SIG-M5 treated with dmso at 0.1 percent for 504 hours (cell line): ENCODE data around the gene DDX18.
"Not testable (repeated sequence)": the region's sequence is repeated elsewhere in the genome, so short reads cannot be mapped to it uniquely, and the experiment has no call there.

Experiments
- DNase-seq: peaks from one replicate; lab custom pipeline; 2025; ENCODE audit not compliant: unreplicated experiment; lab: John Stamatoyannopoulos, UW

Gene DDX18

DNA sequence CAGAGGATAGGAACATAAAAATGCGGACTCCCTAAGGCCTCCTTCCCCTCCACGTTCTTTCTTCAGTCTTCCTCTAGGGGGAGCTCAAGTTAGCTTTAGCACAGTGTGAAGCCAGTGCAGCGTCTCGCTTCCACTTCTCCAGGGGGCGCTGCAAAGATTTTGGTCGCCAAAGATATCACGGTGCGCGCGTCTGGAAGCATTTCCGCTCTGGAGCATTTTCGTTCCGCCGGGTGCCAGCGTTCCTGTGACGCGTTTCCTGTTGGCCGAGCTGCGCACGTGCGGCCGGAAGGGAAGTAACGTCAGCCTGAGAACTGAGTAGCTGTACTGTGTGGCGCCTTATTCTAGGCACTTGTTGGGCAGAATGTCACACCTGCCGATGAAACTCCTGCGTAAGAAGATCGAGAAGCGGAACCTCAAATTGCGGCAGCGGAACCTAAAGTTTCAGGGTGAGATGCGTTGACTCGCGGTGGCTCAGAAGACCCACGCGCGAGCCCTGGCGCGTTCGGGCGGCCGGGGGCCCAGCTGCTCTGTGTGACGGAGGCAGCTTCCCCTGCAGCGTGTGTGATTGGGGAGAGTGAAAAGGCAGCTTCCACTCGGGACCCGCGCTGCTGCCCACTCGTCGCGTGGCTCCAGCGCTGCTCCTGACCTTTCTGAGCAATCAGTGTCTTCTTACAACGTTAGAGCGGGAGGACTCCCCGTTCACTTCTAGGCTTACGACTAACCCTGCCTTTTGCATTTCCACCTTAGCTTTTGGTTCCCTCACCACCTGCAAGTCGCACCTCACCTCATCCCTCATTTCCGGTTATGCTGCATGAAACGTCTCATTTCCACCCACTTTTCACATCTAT is at the start of gene DDX18:
Gene DDX18 (plus strand): TSS at position 275 of the 848 bp plus-strand sequence. CDS start 87 bp downstream, at position 362.
- peak; percentile 98 for DNase-seq

DNA sequence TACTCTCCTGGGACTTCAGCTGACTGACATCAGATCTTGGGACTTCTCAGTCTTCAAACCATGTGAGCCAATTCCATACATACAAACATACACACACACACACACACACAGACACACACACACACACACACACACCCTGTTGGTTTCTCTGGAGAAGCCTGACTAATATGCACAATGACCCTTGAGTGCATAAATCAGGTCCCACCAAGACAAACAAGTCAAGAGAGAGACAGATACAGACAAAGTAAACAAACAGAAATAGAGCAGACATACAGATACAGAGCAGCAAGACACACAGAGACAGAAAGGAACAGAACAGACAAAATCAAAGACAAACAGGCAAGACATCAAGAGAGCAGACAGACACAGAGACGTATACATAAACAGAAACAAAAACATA is 43.8 kb upstream of the DDX18 start:
- no peak for DNase-seq

DNA sequence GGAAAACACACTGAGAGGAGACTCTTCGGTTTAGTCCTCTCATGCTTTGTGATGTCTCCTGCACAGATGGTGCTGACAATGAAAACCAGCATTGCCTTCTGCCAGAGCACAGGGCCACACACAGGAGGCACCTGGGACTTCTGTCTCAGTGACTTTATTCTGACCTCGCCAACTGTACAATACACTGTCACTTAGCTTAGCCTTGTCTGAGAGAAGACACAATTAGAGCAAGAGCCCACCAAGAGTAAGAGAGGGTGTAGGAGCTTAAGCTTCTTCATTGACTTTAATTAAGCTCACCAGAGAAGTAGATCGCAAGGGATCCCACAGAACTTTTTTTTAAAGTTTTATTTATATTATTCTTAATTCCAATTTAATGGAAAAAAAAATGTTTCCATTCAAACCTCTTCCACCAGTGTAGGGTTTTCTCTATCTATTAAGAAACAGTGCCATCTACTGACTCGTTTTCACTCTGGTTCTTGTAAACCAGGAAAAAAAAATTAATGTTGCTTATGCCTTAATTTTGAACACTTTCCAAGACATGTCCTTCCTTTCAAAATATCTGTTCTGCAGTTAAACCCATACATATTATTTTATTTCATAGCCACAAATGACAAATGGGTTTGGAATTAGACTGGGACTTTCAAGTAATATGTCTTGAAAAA is 42.4 kb upstream of the DDX18 start:
- peak; percentile 25 for DNase-seq

DNA sequence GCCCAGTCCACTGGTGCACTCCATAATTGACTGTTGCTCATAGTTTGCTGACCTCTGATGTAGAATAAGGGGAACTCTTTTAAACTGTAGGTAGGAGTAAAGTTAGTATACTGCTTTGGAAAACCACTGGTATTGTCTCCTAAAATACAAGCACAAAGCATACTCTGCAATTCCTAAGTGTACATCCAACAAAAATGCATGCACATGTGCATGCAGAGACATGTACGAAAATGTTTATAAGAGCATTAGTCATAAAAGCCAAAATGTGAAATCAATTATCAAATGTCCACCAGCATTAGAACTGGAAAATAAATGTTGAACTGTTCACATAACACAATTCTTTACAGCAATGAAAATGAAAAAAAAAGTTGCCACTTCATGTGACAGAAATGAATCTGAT is 39.8 kb upstream of the DDX18 start:
- no peak for DNase-seq

DNA sequence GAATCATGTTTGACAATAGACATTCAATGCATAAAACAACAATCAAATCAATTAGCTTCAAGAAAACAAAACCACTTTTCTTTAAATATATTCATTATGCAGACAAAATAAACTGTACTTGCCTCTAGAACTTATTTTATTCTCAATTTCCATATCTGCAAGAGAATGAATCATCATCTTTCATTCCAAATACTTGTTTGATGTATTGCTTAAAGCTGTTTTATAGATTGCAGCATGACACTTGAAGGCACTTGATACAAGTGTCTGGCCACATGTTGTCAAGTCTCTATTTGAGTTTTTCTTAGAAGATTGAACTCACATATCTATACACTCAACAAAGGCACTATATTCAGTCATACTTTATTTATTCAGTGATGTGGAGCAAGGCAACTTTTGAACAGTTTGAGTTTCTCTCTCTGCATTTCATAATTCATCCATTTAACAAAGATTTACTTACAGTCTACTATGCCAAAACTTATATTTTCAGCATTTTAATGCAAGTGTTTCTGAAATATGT is 38.7 kb upstream of the DDX18 start:
- DNase-seq, result no peak

DNA sequence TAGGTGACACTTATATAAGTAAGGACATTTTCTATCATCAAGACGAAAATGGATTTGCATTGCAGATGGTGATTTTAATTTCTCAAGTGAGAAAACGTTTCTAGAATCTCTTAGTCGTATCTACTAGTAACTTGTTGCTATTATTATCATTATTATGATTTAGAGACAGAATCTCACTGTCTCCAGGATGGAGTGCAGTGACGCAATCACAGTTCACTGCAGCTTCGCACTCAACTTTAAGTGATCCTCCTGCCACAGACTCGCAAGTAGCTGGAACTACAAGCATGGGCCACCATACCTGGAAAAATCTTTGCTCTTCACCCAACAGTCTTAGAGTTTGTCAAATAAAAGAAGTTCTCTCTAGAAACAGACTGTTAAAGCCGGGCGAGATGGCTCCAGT is 37.6 kb upstream of the DDX18 start:
- DNase-seq, result no peak

DNA sequence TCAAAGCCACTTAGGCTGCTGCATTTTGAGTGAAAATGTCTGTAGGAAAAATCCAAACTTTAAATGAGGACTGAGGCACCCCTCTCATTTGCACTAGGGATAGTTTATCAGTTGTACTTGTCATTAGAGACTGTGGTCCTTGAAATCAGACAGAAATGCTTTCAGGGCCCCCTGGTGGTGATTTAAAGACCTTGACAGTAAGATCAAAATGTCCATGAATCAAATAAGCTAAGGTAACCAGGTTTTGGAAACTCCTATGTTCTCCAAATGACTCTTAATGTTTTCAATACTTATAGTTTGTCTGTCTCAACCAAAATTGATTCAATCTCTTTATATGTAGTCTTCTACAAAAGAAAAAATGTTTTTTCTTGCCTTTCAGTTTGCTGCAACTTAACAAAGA is 28.8 kb upstream of the DDX18 start:
- peak; percentile 48 for DNase-seq

DNA sequence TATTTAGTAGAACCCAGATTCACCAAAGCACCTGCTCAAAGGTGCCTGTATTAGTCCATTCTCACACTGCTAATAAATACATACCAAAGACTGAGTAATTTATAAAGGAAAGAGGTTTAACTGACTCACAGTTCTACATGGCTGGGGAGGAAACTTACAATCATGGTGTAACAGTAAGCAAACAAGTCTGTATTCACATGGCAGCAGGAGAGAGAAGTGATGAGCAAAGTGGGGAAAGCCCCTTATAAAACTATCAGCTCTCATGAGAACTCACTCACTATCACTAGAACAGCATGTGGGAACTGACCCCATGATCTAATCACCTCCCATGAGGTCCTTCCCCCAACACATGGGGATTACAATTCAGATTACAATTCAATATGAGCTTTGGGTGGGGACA is 28.0 kb upstream of the DDX18 start:
- no peak for DNase-seq

DNA sequence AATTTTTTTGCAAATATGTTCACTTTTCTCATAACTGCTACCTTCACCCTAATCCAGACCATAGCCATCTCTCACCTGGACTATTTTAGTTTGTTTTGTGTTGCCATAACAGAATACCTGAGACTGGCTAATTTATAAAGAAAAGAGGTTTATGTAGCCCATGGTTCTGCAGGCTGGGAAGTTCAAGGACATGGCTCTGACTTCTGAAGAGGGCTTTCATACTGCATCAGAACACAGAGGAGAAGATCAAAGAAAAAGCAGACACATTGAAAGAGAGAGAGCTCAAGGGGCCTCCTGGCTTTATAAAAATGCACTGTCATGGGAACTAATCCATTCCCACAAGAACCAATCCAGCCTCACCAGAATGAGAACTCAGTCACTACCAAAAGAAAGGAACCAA is 25.0 kb upstream of the DDX18 start:
- no peak for DNase-seq

DNA sequence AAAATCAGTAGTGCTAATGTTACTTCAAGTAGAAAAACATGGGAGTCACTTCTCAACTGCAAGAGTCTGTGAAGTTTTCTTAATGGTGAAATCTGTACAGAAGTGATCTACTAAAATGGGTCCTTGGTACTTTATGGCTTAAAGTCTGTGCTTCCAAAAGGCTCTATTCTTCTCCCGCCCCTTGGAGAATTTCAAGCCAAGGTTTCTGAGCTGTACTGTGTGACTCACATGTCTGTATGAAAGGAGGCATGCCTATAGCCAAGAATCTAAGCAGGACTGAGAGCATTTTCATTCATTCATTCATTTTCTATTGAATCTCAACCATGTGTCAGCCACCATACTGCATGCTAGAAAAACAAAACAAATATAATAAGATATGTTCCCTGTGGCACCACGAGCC is 19.8 kb upstream of the DDX18 start:
- no peak for DNase-seq

DNA sequence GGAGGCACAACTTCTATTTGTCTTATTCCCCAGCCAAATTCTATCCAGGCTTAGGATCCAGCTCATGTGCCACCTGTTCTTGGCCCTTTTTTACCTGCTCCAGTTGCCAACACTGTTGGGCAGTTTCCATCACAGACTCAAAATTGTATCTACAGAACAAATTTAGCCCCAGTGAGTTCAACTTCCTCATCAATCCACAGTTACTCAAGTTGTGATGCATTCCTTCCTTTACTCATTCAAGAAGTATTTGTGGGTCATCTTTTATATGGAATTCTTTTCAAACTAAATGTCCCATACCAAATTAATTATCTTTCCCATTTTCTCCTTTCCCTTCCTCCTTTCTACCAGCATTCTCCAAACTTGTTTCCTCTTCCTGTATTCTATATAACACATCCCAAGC is 12.7 kb upstream of the DDX18 start:
- no peak for DNase-seq

DNA sequence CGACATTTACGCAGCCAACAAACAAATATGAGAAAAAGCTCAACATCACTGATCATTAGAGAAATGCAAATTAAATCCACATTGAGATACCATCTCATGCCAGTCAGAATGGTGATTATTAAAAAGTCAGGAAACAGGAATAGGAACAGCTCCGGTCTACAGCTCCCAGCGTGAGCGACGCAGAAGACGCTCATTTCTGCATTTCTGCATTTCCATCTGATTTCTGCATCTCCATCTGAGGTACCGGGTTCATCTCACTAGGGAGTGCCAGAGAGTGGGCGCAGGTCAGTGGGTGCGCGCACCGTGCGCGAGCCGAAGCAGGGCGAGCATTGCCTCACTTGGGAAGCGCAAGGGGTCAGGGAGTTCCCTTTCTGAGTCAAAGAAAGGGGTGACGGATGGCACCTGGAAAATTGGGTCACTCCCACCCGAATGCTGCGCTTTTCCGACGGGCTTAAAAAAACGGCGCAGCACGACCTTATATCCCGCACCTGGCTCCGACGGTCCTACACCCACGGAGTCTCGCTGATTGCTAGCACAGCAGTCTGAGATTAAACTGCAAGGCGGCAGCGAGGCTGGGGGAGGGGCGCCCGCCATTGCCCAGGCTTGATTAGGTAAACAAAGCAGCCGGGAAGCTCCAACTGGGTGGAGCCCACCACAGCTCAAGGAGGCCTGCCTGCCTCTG is 10.7 kb upstream of the DDX18 start:
- peak; percentile 15 for DNase-seq

DNA sequence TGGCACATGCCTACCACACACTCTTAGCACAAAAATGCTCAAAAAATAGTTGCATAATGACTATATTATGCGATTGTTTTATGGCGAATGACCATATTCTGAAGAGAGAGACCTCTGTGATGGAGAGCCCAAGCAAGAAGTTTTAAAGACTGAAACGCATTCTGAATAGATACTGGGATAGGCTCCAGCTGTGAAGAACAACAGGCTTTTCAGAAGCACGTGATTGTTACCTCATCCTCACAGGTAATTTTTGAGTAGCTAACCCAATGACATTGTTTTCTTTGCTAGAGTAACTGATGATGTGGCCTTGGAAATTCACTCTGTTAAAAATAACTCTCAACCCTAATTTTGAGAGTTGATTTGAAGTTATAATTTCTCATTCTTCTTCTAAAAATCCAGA is 2.0 kb upstream of the DDX18 start:
- no peak for DNase-seq

DNA sequence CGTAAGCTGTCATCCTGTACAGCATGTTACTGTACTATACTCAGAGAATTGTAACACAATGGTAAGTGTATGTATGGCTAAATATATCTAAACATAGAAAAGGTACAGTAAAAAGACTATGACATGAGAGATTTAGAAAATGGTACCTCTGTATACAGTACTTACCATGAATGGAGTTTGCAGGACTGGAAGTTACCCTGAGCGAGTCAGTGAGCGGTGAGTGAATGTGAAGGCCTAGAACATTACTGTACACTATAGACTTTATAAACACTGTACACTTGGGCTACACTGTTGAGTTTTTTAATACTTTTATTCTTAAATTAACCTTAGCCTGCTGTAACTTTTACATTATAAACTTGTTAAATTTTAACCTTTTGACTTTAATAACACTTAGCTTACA is 1.5 kb downstream of the DDX18 start:
- DNase-seq, result no peak

DNA sequence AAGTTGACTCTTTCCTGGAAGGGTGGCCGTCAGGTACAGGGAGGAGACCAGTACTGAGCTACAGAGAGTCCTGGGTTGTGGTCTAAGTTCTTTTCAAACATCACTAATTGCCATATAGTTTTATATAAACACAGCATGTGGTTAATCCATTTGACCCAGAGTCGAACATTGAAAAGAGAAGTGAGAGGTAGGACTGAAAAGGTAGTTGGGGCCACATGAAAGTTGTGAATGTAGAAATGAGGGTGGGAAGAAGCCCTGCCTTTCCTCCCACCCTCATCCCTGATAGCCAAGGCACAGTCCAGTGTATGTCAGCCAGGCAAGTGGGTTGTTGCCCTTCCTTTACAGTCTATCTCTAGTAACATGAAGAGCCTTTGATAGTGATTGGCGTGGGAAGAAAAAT is 4.4 kb downstream of the DDX18 start:
- DNase-seq, result no peak

DNA sequence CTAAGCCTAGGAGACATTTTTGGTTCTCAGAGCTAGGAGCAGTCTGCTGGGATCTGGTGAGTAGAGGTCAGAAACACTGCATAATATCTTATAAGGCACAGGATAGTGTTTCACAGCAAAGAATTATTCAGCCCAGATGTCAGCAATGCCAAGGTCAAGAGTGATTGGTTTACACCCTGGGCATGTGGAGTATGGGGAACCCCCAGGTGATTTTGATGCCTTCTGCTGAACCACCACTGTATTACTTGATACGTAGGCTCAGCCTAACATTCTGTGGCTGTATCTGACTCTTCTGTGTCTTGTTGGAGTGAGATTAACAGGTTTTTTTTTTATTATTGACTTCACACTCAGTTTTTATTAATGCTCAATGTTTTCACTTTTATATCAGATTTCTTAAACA is 6.0 kb downstream of the DDX18 start:
- DNase-seq, result no peak

DNA sequence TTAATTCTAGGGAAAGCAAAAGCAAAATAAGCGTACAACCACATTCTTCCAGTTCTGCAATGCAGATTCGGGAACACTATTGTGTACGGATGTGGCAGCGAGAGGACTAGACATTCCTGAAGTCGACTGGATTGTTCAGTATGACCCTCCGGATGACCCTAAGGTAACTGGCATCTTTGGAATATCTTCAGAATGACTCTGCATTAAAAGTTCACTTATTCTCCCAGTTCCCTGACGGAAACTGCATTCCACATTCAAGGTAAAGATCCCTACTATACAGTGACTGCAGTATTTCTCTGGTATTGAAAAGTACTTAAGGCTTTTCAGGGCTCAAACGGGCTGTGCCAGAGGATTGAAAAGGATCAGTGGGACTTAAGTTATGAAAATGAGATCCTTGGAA is 10.9 kb downstream of the DDX18 start:
- DNase-seq, result no peak

DNA sequence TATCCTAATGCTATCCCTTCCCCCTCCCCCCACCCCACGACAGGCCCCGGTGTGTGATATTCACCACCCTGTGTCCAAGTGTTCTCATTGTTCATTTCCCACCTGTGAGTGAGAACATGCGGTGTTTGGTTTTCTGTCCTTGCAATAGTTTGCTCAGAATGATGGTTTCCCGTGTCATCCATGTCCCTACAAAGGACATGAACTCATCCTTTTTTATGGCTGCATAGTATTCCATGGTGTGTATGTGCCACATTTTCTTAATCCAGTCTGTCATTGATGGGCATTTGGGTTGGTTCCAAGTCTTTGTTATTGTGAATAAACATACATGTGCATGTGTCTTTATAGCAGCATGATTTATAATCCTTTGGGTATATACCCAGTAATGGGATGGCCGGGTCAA is 13.0 kb downstream of the DDX18 start:
- not testable (repeated sequence) for DNase-seq

DNA sequence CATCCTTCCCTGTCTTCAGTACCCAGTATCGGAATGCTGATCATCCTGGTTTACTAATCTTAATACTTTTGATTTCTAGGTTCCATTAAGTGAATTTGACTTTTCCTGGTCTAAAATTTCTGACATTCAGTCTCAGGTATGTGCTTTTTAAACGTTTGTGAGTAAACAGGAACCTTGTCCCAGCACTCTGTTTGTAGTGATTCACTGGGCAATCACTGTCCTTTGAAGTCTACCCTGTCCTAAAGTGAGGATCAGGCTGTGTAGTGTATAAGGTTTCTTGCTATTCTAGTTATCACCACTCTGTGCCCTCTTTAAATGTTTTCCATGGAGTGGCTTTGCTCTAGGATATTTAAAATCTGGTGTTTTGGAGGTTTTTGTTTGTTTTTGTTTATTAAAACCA is 14.4 kb downstream of the DDX18 start:
- DNase-seq, result no peak

DNA sequence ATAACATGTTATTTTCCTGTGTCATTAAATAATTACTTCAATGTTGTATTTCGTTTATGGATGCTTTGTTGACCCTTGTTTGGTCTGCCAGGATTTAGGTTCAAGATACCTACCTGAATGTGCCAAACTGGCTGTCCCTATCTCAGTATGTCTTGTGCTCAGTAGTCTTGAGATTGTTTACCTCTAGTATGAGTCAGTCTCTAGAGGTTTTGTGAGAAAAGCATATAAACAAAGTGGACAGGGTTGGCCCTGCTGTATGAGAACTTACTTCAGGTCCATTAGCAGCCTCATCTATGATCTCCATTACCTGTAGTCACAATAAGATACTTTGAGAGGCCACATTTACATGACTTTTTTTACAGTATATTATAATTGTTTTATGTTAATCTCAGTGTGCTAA is 17.8 kb downstream of the DDX18 start:
- DNase-seq, result no peak

DNA sequence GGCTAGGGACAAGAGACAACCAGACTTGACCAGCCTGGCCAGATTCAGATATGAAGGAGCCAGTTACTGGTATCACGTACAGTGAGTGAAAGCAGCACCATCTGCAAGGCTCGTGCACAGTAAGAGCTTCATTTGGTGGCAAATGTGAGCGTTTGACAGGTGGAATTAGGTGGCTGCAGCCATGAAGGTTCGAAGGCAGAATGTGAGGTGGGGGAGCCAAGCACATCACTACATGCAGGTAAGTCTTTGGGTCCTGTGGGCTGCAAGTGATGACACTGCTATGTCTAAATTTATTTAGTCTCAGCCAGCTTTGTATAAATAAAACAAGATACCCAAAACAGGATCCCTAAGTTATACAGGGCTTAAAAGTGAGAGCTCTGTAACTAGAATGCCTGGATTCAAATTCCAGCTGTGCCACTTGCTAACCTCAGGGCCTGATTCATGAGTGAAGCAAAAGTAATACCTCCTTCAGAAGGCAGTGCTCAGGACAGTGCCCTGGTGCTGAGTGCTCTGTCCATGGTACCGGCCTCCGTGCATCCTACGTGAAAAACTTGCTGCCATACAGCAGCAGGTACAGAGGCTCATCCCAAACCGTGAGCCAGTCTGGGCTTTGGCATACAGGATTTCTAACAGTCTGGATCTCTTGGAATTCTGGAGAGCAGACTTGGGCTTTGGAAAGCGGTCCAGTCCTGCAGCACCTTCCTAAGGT is 18.6 kb downstream of the DDX18 start:
- peak; percentile 15 for DNase-seq
